Jurkat, Clone E6-1 (cell line): ENCODE measurements around the gene ANKIB1. TPM values are rescaled to one million over a fixed set of nuclear protein-coding genes. Genes with fewer than 3 reads are reported as not detected.
A peak's percentile ranks its signal among the peaks of the same experiment; 100 is the strongest.
"Not testable (repeated sequence)": the region's sequence is repeated elsewhere in the genome, so short reads cannot be mapped to it uniquely, and the experiment has no call there.

Source experiments
- DNase-seq: peaks from one replicate; pipeline ENCODE4 v3.0.0-alpha.2; 2011; ENCODE audit warnings: low read depth, low spot score
- H3K4me3 ChIP-seq: 2 replicates; pipeline ENCODE4 v1.5.1; 2011; ENCODE audit warnings: mild to moderate bottlenecking, low read length, control low read depth, moderate library complexity
- polyA plus RNA-seq: library from polyadenylated mRNA; unstranded; fragments of >200 nt; gene quantifications from one replicate; pipeline ENCODE4 v1.2.1, GENCODE V29; 2012; ENCODE audit warnings: missing spikeins; ENCODE audit not compliant: insufficient read length, insufficient read depth

Gene ANKIB1
- 21.5 TPM for polyA plus RNA-seq

- H3K4me3 ChIP-seq: peak within 1 kb of the TSS; percentile 75
- DNase-seq: peak; percentile 85
Observed at GRCh38 chr7:92245487-92246359, at the start of gene ANKIB1, which contains the start of gene KRIT1. TSS of gene ANKIB1 (plus strand) at chr7:92245974. CDS start at chr7:92294979, 49,005 bp downstream. TSS of gene KRIT1 (minus strand) at chr7:92245914. CDS start at chr7:92242135, 3,779 bp downstream.

- DNase-seq: no peak
- H3K4me3 ChIP-seq: no peak overlapping the region
Observed at GRCh38 chr7:92200791-92201190, 45.0 kb upstream of the ANKIB1 start.

GRCh38 chr7:92205987-92206386 lies 39.8 kb upstream of the ANKIB1 start:
- DNase-seq: no peak
- no peak overlapping the region for H3K4me3 ChIP-seq

GRCh38 chr7:92206672-92207071 lies 39.1 kb upstream of the ANKIB1 start:
- no peak for DNase-seq
- H3K4me3 ChIP-seq: no peak overlapping the region

- H3K4me3 ChIP-seq: no peak overlapping the region
- DNase-seq: no peak
Observed at GRCh38 chr7:92221766-92222165, 24.0 kb upstream of the ANKIB1 start.

- DNase-seq: no peak
- no peak overlapping the region for H3K4me3 ChIP-seq
Observed at GRCh38 chr7:92226981-92227380, 18.8 kb upstream of the ANKIB1 start.

- H3K4me3 ChIP-seq: no peak overlapping the region
Observed at GRCh38 chr7:92228100-92228499, 17.7 kb upstream of the ANKIB1 start.

GRCh38 chr7:92228742-92229141 lies 17.0 kb upstream of the ANKIB1 start:
- no peak for DNase-seq
- H3K4me3 ChIP-seq: no peak overlapping the region

More at GRCh38 chr7:92228100-92228499, 17.7 kb upstream of the ANKIB1 start:
- no peak for DNase-seq

GRCh38 chr7:92230547-92230946 lies 15.2 kb upstream of the ANKIB1 start:
- DNase-seq: no peak

GRCh38 chr7:92242972-92243371 lies 2.8 kb upstream of the ANKIB1 start:
- no peak for DNase-seq
- H3K4me3 ChIP-seq: no peak overlapping the region

More at GRCh38 chr7:92230547-92230946, 15.2 kb upstream of the ANKIB1 start:
- no peak overlapping the region for H3K4me3 ChIP-seq

GRCh38 chr7:92244808-92245486 lies 827 bp upstream of the ANKIB1 start:
- DNase-seq: peak; percentile 8
- peak overlapping the region; percentile 75 for H3K4me3 ChIP-seq

- H3K4me3 ChIP-seq: peak overlapping the region; percentile 75
- peak; percentile 22 for DNase-seq
Observed at GRCh38 chr7:92246360-92247101, 757 bp downstream of the ANKIB1 start.

- H3K4me3 ChIP-seq: no peak overlapping the region
- no peak for DNase-seq
Observed at GRCh38 chr7:92250603-92251002, 4.8 kb downstream of the ANKIB1 start.

- H3K4me3 ChIP-seq: no peak overlapping the region
- DNase-seq: no peak
Observed at GRCh38 chr7:92251181-92251580, 5.4 kb downstream of the ANKIB1 start.

- DNase-seq: no peak
- H3K4me3 ChIP-seq: no peak overlapping the region
Observed at GRCh38 chr7:92253251-92253650, 7.5 kb downstream of the ANKIB1 start.

GRCh38 chr7:92254800-92255199 lies 9.0 kb downstream of the ANKIB1 start:
- DNase-seq, H3K4me3 ChIP-seq: not testable (repeated sequence)

GRCh38 chr7:92255308-92255707 lies 9.5 kb downstream of the ANKIB1 start:
- H3K4me3 ChIP-seq: no peak overlapping the region
- DNase-seq: no peak

- H3K4me3 ChIP-seq: no peak overlapping the region
- no peak for DNase-seq
Observed at GRCh38 chr7:92259062-92259461, 13.3 kb downstream of the ANKIB1 start.

GRCh38 chr7:92259610-92260247 lies 14.0 kb downstream of the ANKIB1 start:
- H3K4me3 ChIP-seq: no peak overlapping the region
- no peak for DNase-seq
